ENCODE data around the gene DIPK1A.
A peak's percentile ranks its signal among the peaks of the same experiment; 100 is the strongest.

Gene DIPK1A

GRCh38 chr1:93001893-93002292, 40.6 kb upstream of the DIPK1A start:
- TF ChIP-seq, protein P1, sequence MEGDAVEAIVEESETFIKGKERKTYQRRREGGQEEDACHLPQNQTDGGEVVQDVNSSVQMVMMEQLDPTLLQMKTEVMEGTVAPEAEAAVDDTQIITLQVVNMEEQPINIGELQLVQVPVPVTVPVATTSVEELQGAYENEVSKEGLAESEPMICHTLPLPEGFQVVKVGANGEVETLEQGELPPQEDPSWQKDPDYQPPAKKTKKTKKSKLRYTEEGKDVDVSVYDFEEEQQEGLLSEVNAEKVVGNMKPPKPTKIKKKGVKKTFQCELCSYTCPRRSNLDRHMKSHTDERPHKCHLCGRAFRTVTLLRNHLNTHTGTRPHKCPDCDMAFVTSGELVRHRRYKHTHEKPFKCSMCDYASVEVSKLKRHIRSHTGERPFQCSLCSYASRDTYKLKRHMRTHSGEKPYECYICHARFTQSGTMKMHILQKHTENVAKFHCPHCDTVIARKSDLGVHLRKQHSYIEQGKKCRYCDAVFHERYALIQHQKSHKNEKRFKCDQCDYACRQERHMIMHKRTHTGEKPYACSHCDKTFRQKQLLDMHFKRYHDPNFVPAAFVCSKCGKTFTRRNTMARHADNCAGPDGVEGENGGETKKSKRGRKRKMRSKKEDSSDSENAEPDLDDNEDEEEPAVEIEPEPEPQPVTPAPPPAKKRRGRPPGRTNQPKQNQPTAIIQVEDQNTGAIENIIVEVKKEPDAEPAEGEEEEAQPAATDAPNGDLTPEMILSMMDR (IDR thresholded peaks at IDR 0.05; ENCODE audit: low read depth, low read length) = no peak
- DNase-seq (ENCODE audit: low read depth in 2 of 2) = no peak
- H3K4me3 ChIP-seq (replicated peaks in 1 of 2; ENCODE audit: low read depth in 2 of 2, low read length in 2 of 2) = no peak overlapping the region

DNA sequence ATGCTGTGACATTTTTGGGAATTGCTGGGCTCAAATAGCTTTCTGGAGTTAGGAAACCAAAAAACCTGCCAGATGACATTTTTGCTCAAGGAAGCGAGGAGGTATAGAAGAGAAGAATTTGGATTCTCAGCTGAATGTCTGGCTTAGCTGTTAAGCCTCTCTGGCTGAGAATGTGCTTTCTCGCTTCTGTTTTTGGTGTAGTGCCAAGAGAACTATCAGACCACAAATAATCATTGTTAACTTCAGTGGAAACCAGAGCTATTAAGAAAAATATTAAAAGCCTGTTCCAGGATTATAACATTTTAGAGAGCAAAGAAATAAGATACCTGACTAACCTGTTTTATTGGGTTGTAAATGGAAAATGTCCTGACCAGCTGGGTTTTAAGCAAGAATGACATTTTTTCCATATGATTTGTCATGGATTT, 39.5 kb upstream of the DIPK1A start:
- TF ChIP-seq, protein P1 (IDR thresholded peaks at IDR 0.05; ENCODE audit: low read depth, low read length) = no peak
- no peak overlapping the region for H3K4me3 ChIP-seq (replicated peaks in 1 of 2; ENCODE audit: low read depth in 2 of 2, low read length in 2 of 2)
- DNase-seq (ENCODE audit: low read depth in 2 of 2) = peak in 1 of 2 donors; percentile 54

DNA sequence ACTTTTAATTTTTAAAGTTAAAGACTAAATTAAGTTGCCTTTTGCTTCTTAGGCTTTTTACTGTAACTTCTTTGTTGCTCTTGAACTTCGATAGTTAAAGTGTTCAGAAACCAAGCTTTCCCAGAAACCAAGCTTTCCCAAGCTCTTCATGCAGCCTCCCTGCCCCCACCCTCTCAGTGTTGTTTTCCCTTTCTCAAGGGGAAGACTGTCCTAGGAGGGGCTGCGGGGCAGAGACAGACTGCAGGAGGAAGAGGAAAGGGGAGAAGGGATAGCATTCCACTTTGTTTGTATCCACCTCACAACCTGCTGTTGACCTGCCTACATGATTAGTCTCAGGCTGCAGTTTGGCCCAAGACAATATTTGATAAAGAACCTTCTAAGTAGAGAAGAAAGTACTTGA, 39.0 kb upstream of the DIPK1A start:
- TF ChIP-seq, protein P1 (IDR thresholded peaks at IDR 0.05; ENCODE audit: low read depth, low read length) = no peak
- DNase-seq (ENCODE audit: low read depth in 2 of 2) = no peak
- no peak overlapping the region for H3K4me3 ChIP-seq (replicated peaks in 1 of 2; ENCODE audit: low read depth in 2 of 2, low read length in 2 of 2)

- no peak for DNase-seq (ENCODE audit: low read depth in 2 of 2)
- TF ChIP-seq, protein P1 (IDR thresholded peaks at IDR 0.05; ENCODE audit: low read depth, low read length) = no peak
- H3K4me3 ChIP-seq (replicated peaks in 1 of 2; ENCODE audit: low read depth in 2 of 2, low read length in 2 of 2) = no peak overlapping the region
Measured at GRCh38 chr1:92998821-92999220, 37.6 kb upstream of the DIPK1A start.

GRCh38 chr1:92995441-92996430, 34.5 kb upstream of the DIPK1A start:
- DNase-seq (ENCODE audit: low read depth in 2 of 2) = no peak
- no peak overlapping the region for H3K4me3 ChIP-seq (replicated peaks in 1 of 2; ENCODE audit: low read depth in 2 of 2, low read length in 2 of 2)
- TF ChIP-seq, protein P1 (IDR thresholded peaks at IDR 0.05; ENCODE audit: low read depth, low read length) = no peak

DNA sequence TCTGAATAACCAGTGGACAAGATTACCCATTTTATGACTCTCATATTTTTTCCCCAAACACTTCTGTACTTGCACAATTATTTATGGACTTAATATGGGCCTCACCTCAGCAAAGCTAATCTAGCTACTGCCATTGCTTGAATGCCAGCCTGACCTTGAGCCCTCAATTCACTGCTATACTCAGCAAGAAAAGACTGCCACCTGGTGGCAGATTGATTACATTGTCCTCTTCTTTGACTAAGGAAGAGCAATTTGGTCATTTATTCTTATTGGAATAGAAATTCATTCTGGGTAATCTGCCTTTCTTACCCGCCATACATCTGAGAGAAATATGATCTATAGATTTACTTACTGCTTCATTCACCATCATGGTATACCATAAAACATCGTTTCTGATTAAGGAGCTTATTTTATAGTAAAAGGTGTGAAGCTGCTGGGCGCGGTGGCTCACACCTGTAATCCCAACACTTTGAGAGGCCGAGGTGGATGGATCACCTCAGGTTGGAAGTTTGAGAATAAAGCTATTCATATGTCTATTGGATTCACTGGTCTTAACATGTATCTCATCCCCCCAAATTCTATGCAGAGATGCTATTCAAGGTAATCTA, 32.9 kb upstream of the DIPK1A start:
- DNase-seq (ENCODE audit: low read depth in 2 of 2) = peak; percentile 90 to 91
- H3K4me3 ChIP-seq (replicated peaks in 1 of 2; ENCODE audit: low read depth in 2 of 2, low read length in 2 of 2) = no peak overlapping the region
- TF ChIP-seq, protein P1 (IDR thresholded peaks at IDR 0.05; ENCODE audit: low read depth, low read length) = peak; percentile 73
